NB4 (cell line): ENCODE data around the gene TYRP1.

ENCODE experiments used
- CTCF ChIP-seq: IDR thresholded peaks from one replicate; pipeline ENCODE4 v1.5.1; 2012; ENCODE audit warnings: low read depth, low read length
- POLR2A ChIP-seq: IDR thresholded peaks from 2 replicates; pipeline ENCODE4 v1.6.1; 2011; ENCODE audit warnings: mild to moderate bottlenecking; ENCODE audit not compliant: insufficient read length; ENCODE audit errors: extremely low read depth

DNA sequence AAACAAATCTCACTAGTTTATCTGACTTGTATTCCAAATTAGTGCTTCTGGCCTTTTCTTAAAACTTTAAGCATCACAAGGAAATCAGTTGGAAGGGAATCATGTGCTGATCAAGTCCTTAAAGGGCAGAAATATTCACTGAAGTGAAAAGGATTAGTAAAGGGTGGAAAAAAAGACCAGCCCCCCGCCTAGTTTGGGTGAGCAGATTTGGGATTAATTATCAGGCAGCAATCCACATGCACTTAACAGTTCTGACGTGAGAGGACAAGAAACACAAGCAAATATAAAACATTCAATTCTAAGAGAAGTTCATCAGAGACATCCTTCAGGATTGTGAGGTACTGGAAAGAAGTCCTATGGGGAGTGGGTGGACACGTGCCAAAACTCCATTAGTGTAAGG is at the start of gene TYRP1:
- TF ChIP-seq CTCF (no peak), POLR2A (no peak)
